8988T (cell line): ENCODE data around the gene TREH.
A peak's percentile ranks its signal among the peaks of the same experiment; 100 is the strongest.

Source experiments
- DNase-seq: peaks from one replicate; pipeline ENCODE4 v3.0.0; 2011

TREH gene

GRCh38 chr11:118609380-118610224 lies 69.8 kb downstream of the TREH start:
- no peak for DNase-seq

- no peak for DNase-seq
Measured at GRCh38 chr11:118608360-118609227, 70.9 kb downstream of the TREH start.

- DNase-seq = peak; percentile 68
Measured at GRCh38 chr11:118607401-118608359, 71.8 kb downstream of the TREH start, which contains the start of gene PHLDB1. Gene PHLDB1, plus strand, starts transcription at chr11:118607615. Its CDS starts 6,222 bp downstream, at chr11:118613837.
